Middle frontal gyrus (tissue), 1 donor: ENCODE data around the gene ARVCF.

Source experiments
- DNase-seq: peaks from one replicate; pipeline ENCODE4 v3.0.0-alpha.2; 2015; ENCODE audit warnings: low spot score; ENCODE audit errors: extremely low spot score

Gene ARVCF

DNA sequence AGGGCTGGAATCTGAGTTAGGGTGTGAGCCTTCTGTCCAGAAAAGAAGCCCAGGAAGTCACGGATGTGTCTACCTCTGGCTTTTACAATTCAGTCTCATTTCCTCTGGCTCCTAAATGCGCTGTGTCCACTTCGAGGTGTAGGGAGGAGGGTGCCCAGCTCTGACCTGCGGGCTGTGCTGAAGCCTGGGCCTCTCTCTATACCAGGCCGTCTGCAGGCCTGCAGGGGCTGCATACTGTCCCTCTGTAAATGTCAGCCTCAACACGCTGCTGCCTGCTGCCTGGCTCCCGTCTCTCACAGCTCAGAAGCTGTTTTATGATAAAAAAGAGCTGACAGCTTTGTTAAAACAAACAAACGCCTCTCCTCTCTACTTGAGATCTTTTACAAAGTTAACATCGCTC lies 14.5 kb downstream of the ARVCF start:
- no peak for DNase-seq

- DNase-seq: no peak
Observed at GRCh38 chr22:20001082-20001638, 15.5 kb downstream of the ARVCF start.

- no peak for DNase-seq
Observed at GRCh38 chr22:20000246-20001081, 16.2 kb downstream of the ARVCF start.

DNA sequence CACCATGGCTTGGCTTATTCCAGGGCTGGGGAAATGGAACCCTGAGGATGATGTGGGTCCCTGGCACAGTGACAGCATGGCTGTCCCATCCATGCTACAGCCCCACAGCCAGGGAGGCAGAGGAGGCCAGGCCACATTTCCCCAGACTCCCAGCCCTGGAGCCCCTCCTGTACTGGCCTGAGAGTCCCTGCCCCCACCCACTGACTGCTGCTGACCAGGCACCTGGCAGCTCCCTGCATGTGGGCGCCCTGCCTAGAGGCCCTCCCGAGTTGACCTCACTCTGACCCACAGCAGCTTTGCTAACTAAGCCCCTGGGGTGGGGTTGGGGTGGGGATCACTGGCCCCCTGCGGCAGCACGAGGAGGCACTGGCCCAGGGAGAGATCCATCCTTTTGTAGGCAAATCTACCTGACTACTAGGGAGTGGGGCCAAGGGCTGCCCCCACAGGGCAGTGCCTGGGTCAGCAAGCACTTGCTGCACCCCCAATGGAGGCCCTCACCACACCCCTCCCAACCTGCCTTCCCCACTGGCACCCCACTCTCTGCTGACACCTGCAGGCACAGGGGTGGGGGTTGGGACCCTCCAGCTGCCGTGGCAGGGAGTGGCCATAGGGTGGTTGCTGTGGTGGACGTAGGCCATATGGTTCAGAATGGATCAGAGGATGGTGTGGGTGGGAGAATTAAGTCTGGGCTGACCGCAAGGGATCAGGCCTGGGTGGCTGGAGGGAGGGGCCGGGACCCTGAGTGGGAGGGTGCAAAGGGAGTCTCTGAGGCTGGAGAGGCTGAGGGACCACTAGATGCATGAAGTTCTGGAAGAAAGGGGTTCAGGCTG lies 17.4 kb downstream of the ARVCF start:
- DNase-seq: no peak

GRCh38 chr22:19998232-19998951 lies 18.2 kb downstream of the ARVCF start:
- DNase-seq: no peak

- no peak for DNase-seq
Observed at GRCh38 chr22:19997561-19998231, 18.9 kb downstream of the ARVCF start.

DNA sequence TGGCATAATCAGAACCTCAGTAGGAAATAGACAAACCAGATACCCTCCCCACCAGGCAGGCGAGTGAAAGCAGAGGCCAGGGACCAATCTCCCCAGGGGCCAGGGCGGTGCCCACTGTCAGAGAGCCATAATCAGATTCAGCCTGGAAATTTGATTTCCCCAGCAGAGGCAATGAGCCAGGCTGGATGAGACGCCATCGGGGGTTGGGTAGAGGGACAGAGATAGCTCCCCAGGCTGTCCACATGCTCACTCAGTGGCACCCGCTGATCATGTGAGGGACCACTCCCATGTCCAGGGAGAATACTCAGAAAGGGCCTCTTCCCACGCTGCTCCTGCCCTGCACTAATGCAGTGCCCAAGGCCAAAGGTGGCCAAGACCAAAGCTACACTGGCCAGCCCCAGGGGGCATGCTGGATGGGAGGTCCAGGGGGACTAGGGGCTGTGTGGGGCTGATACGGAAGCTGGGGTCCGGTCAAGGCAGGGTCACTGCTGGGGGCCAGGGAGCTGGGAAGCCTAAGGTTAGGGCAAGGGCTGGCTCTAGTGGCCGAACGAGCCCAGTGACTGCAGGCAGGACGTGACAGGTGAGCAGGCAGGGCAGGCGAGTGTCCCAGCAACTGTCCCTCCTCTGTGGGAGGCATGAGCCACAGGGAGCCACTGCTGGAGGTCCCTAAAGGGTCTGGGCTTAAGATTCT lies 19.8 kb downstream of the ARVCF start:
- no peak for DNase-seq

GRCh38 chr22:19995611-19996339 lies 20.8 kb downstream of the ARVCF start:
- DNase-seq: no peak

DNA sequence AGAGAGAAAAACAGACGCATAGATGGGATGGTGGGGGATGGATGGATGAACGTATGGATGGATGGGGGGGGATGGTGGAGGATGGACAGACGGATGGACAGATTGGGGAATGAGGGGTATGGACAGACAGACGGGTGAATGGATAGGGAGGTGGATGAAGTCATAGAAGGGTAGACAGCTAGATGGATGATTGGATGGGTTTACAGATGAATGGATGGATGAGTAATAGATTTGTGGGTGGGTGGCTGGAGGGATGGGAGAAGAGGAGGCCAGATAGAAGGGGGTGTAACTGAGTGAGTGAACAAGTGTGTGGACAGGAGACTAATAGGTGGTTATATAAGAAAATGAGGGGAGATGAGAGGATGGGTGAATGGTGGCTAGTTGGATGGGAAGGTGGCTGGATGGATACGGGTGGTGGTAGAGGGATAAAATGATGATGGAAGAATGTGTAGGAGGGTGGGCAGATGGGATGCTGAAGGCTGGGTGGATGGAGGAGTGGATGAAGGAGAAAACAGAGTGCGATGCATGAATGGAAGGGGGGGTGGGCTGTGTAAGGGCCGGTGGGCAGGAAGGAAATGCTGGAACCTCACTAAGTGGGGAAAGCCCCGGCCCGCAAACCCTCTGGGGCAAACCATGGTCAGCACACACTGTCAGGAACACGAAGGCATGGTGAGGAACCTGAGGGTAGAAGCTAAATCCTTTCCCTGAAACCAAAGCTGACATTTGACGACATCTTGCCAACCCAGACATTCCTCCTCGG lies 21.6 kb downstream of the ARVCF start:
- no peak for DNase-seq

DNA sequence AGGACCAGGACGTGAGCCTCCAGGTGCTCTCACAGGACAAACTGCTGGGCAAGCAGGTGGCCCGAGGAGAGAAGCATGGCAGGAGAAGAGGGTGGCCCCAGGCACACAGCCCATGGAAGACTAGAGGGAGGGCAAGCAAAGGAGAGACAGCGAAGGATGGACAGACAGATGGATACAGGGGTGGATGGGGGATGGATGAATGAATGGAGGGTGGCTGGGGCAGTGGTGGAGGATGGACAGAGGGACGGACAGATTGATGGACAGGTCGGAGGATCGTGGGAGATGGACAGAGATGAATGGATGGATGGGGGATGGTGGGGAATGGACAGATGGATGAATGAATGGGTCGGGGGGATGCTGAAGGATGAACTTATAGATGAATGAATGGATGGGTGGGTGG lies 22.7 kb downstream of the ARVCF start:
- DNase-seq: no peak

GRCh38 chr22:19992921-19993355 lies 23.7 kb downstream of the ARVCF start:
- DNase-seq: no peak

GRCh38 chr22:19992481-19992911 lies 24.1 kb downstream of the ARVCF start:
- DNase-seq: no peak

GRCh38 chr22:19991645-19992451 lies 24.8 kb downstream of the ARVCF start:
- no peak for DNase-seq

DNA sequence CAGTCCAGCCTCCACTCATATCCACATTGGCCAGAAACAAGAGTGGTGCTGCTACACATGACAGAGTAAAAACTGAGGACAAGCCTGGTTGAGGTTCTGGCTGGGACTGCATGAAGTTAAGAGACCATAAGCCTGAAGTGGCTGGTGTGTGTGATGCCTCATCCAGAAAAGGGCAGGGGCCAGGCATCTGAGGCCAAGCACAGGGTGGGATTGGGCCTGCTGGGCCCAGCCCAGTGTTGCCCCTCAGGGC lies 25.3 kb downstream of the ARVCF start:
- no peak for DNase-seq

DNA sequence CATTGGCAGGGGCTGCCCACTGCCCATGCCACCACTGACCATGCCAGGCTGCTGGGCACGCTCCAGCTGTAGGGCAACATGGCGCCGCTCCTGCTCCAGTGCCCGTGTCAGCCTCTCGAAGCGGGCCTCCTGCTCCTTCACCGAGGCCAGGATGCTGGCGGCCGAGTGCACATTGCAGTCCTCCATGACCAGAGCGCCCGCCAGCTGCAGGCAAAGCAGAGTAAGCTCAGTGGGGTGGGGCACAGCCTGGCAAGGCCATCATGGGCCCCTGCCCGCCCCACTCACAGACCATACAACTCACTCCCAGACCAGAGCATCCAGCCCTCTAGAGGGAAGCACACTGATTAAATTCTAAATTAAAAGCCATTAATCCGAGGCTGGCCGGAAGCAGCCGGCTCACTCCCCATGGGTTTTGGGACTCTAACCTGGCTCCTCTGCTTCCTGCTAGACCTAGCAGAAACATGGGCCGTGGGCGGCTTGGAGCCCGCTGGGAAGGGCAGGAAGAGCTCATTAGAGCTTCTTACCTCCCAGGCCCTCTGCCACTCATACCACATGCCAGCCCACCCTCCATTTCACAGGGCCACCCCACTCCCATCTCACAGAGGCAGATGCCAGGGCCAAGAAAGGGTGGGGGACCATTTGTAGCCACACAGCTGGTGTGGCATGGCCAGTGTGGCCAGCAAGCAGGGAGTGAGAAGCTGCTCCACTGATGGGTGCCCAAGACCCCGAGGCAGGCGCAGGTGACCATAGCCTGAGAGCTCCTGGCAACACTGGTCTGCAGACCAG lies 25.8 kb downstream of the ARVCF start:
- DNase-seq: no peak

DNA sequence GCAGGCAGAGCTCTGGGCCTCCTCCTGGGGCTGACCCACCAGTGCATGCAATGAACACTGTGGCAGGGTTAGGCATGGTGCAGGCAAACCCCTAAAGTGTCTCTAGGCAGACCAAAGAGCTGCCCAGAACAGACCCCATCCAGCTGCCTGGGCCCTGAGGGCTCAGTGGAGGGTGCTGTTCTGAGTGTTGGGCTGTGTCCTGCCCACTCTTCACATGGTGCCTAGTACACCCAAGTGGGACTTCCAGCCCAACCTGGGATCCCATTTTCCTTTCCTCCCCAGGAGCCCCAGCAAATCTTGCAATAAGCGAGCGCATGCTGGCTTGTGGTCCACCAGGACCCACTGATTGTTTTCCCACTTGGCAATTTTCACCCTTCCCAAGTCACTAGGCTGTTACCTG lies 26.4 kb downstream of the ARVCF start:
- DNase-seq: no peak

- no peak for DNase-seq
Observed at GRCh38 chr22:19989725-19990067, 26.9 kb downstream of the ARVCF start.
